Suprapubic skin (tissue), 4 donors: ENCODE results near the gene SMARCC2. TPM values are rescaled to one million over a fixed set of nuclear protein-coding genes. Genes with fewer than 3 reads are reported as not detected.

Experiments
- DNase-seq, 2 donors: peaks; one replicate each; pipeline ENCODE4 v3.0.0-alpha.2; 2019; ENCODE audit warnings: low spot score in 2 of 2
- H3K27ac ChIP-seq: fragments of 200-600 bp; sonication (generic); one replicate; pipeline ENCODE4 v1.5.1; 2019
- H3K27me3 ChIP-seq: fragments of 200-600 bp; sonication (generic); one replicate; pipeline ENCODE4 v1.5.1; 2019
- H3K36me3 ChIP-seq: fragments of 200-600 bp; sonication (generic); one replicate; pipeline ENCODE4 v1.5.1; 2019
- H3K4me1 ChIP-seq: fragments of 200-600 bp; sonication (generic); one replicate; pipeline ENCODE4 v1.5.1; 2019
- H3K4me3 ChIP-seq: fragments of 200-600 bp; sonication (generic); one replicate; pipeline ENCODE4 v1.5.1; 2019; ENCODE audit warnings: mild to moderate bottlenecking
- H3K9me3 ChIP-seq: fragments of 200-600 bp; sonication (generic); one replicate; pipeline ENCODE4 v1.5.1; 2019
- CTCF ChIP-seq, 2 donors: fragments of 200-600 bp in 1 of 2; fragments of 450-650 bp in 1 of 2; sonication (generic) in 1 of 2; IDR thresholded peaks; one replicate each; pipeline ENCODE4 v1.5.1; 2016 to 2019; ENCODE audit warnings: antibody characterized with exemption in 2 of 2, mild to moderate bottlenecking in 1 of 2, moderate library complexity in 1 of 2
- EP300 ChIP-seq: sonication (generic); formaldehyde crosslinking; IDR thresholded peaks from one replicate; pipeline ENCODE4 v1.6.1; 2017; ENCODE audit warnings: antibody characterized with exemption
- POLR2A ChIP-seq, 2 donors: fragments of 450-650 bp; IDR thresholded peaks; one replicate each; pipeline ENCODE4 v1.6.1; 2017; ENCODE audit warnings: antibody characterized with exemption in 2 of 2, mild to moderate bottlenecking in 2 of 2, moderate library complexity in 2 of 2
- POLR2AphosphoS5 ChIP-seq, 3 donors: sonication (generic); formaldehyde crosslinking; IDR thresholded peaks; one replicate each; pipeline ENCODE4 v1.6.1; 2017; ENCODE audit warnings: antibody characterized with exemption in 3 of 3
- WGBS: methylation state at CpG from one replicate; pipeline ENCODE4 v1.1.5; 2018; 5-methylcytosine and 5-hydroxymethylcytosine counted together
- total RNA-seq, 4 donors: library from RNA; depleted of rRNA; stranded (reverse); fragments of >200 nt; gene quantifications; one replicate each; pipeline ENCODE4 v1.1.0, GENCODE V29; 2016

Gene SMARCC2
- total RNA-seq, 4 donors from 2014 or later, result 53.6 to 137 (median 85.9) TPM

- H3K9me3 ChIP-seq, result no peaks in the 10 kb centered on the region
- peak; percentile 99 for DNase-seq
- no peak for TF ChIP-seq EP300
- TF ChIP-seq CTCF (IDR thresholded peaks at IDR 0.05), result peak; percentile 72 to 93
- TF ChIP-seq POLR2A (IDR thresholded peaks at IDR 0.05), result no peak
- peak in 2 of 3 donors; percentile 25 to 73 for TF ChIP-seq POLR2AphosphoS5 (IDR thresholded peaks at IDR 0.05)
- 1% methylated on average over 36 of the region's 41 CpGs for WGBS
- peak within 1 kb of the TSS; percentile 75 for H3K4me3 ChIP-seq
- peak within 1 kb of the TSS; percentile 97 for H3K27ac ChIP-seq
- peaks cover 42% of the 10 kb centered on the region for H3K4me1 ChIP-seq
- H3K27me3 ChIP-seq, result no peaks in the 10 kb centered on the region
- H3K36me3 ChIP-seq, result peaks cover 17% of the 10 kb centered on the region
These were observed 34.9 kb upstream of the SMARCC2 start, which contains the start of gene NABP2 for GRCh38 chr12:56224102-56224701. Gene NABP2, plus strand, starts transcription at chr12:56224342. Its CDS starts 515 bp downstream, at chr12:56224857.

GRCh38 chr12:56223571-56224101 lies 34.4 kb upstream of the SMARCC2 start:
- Histone ChIP-seq H3K27me3 (no peaks in the 10 kb centered on the region), H3K4me1 (peaks cover 42% of the 10 kb centered on the region), H3K36me3 (peaks cover 13% of the 10 kb centered on the region), H3K9me3 (no peaks in the 10 kb centered on the region), H3K27ac (peak overlapping the region; percentile 83), H3K4me3 (peak overlapping the region; percentile 75)
- WGBS, result 23% methylated on average over 15 of the region's 15 CpGs
- TF ChIP-seq POLR2A (IDR thresholded peaks at IDR 0.05) (no peak), POLR2AphosphoS5 (IDR thresholded peaks at IDR 0.05) (no peak), CTCF (IDR thresholded peaks at IDR 0.05) (no peak), EP300 (no peak)
- DNase-seq, result no peak

- 9% methylated on average over 4 of the region's 4 CpGs for WGBS
- H3K9me3 ChIP-seq, result no peaks in the 10 kb centered on the region
- H3K36me3 ChIP-seq, result peaks cover 4% of the 10 kb centered on the region
- no peaks in the 10 kb centered on the region for H3K27me3 ChIP-seq
- peak overlapping the region; percentile 97 for H3K27ac ChIP-seq
- H3K4me3 ChIP-seq, result peak overlapping the region; percentile 85
- peaks cover 42% of the 10 kb centered on the region for H3K4me1 ChIP-seq
- TF ChIP-seq POLR2AphosphoS5 (IDR thresholded peaks at IDR 0.05), result no peak
- TF ChIP-seq POLR2A (IDR thresholded peaks at IDR 0.05), result no peak
- TF ChIP-seq CTCF (IDR thresholded peaks at IDR 0.05), result no peak
- TF ChIP-seq EP300, result no peak
- DNase-seq, result no peak
These were observed 33.2 kb upstream of the SMARCC2 start for GRCh38 chr12:56222531-56222895.

GRCh38 chr12:56221757-56222530 lies 32.7 kb upstream of the SMARCC2 start, which contains the start of gene RNF41:
Gene RNF41, minus strand, starts transcription at chr12:56221922. Its CDS starts 7,875 bp downstream, at chr12:56214047.
- Histone ChIP-seq H3K36me3 (no peaks in the 10 kb centered on the region), H3K4me1 (peaks cover 42% of the 10 kb centered on the region), H3K27me3 (no peaks in the 10 kb centered on the region), H3K9me3 (no peaks in the 10 kb centered on the region), H3K27ac (peak within 1 kb of the TSS; percentile 97), H3K4me3 (peak within 1 kb of the TSS; percentile 85)
- DNase-seq, result peak; percentile 97 to 98
- WGBS, result 1% methylated on average over 39 of the region's 42 CpGs
- TF ChIP-seq POLR2A (IDR thresholded peaks at IDR 0.05) (peak; percentile 83 to 91), CTCF (IDR thresholded peaks at IDR 0.05) (peak in 1 of 2 donors; percentile 17), POLR2AphosphoS5 (IDR thresholded peaks at IDR 0.05) (peak; percentile 6 to 93 (median 88)), EP300 (peak; percentile 59)
